DOHH2 (cell line): ENCODE measurements around the gene ZFAND3.

ENCODE experiments used
- EZH2phosphoT487 ChIP-seq: fragments of 200-600 bp; sonication (generic); IDR thresholded peaks from 2 replicates; pipeline ENCODE4 v1.6.1; 2017; ENCODE audit warnings: borderline replicate concordance, mild to moderate bottlenecking, antibody characterized with exemption, low read length, moderate library complexity, mixed read lengths
- TF ChIP-seq, protein P1 (sequence below): fragments of 200-600 bp; sonication (generic); IDR thresholded peaks from one replicate; pipeline ENCODE4 v1.5.1; 2014; ENCODE audit warnings: antibody characterized with exemption, mild to moderate bottlenecking, low read depth, low read length; ENCODE audit not compliant: poor library complexity, severe bottlenecking

DNA sequence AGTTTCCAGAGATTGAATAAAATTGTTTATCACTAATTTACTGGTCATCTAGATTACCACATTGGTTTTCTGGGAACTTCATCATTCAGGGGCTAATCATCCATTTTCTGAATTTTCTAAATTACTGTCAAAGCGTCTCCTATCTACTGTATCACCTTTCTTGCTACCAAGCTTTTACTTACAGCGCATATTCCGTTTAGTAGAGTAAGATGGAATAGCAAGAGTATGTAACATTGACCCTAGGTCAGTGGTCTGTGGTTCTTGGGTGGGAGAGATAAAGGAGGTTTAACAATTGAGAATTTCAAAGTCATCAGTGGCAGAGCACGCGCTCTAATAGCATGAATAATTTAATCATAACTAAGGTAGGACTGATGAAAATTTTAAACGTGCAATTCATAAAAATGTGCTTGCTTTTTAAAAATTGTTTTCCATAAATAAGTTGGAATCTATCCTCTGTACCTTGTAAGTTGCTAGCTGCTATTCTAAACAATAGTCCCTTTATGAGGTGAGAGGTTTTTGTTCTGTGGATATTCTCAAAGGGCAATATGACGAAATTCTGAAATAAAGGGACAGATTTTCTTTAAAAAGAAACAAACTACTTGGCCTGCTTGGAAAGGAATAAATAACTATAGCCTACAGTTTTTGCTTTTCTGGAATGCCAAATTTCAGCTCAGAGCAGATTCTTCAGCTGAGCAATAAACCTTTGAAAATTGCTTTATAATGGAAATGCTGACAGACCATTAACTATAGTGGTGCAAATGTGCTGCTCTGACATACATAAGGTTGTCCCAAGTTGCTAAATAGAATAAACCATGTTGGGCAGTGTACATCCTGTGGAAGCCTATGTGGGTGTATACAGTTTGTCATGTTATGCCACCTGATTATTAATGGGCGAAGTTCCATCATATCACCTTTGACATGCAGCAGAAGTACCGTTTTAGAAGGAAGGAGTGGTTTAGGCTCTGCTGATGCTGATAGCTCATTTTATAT lies 84.1 kb downstream of the ZFAND3 start:
- TF ChIP-seq, protein P1, sequence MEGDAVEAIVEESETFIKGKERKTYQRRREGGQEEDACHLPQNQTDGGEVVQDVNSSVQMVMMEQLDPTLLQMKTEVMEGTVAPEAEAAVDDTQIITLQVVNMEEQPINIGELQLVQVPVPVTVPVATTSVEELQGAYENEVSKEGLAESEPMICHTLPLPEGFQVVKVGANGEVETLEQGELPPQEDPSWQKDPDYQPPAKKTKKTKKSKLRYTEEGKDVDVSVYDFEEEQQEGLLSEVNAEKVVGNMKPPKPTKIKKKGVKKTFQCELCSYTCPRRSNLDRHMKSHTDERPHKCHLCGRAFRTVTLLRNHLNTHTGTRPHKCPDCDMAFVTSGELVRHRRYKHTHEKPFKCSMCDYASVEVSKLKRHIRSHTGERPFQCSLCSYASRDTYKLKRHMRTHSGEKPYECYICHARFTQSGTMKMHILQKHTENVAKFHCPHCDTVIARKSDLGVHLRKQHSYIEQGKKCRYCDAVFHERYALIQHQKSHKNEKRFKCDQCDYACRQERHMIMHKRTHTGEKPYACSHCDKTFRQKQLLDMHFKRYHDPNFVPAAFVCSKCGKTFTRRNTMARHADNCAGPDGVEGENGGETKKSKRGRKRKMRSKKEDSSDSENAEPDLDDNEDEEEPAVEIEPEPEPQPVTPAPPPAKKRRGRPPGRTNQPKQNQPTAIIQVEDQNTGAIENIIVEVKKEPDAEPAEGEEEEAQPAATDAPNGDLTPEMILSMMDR = no peak
- TF ChIP-seq EZH2phosphoT487 = no peak
